Measurements from ENCODE around the gene GRIA1. TPM values are rescaled to one million over a fixed set of nuclear protein-coding genes. Genes with fewer than 3 reads are reported as not detected.

GRIA1 gene
- total RNA-seq, 2 donors from 2014 or later = not detected

- no peak overlapping the region for H3K4me3 Mint-ChIP-seq
- no peak overlapping the region for H3K27ac Mint-ChIP-seq
- no peak for ATAC-seq (replicated peaks)
- H3K4me1 Mint-ChIP-seq = no peaks in the 10 kb centered on the region
- H3K9me3 Mint-ChIP-seq = no peaks in the 10 kb centered on the region
- no peaks in the 10 kb centered on the region for H3K36me3 Mint-ChIP-seq (ENCODE audit: low read depth)
- peaks cover 6% of the 10 kb centered on the region for H3K27me3 Mint-ChIP-seq
Measured at GRCh38 chr5:153623751-153624450, 133.4 kb downstream of the GRIA1 start.

- peaks cover 6% of the 10 kb centered on the region for H3K27me3 Mint-ChIP-seq
- H3K4me3 Mint-ChIP-seq = no peak overlapping the region
- ATAC-seq (replicated peaks) = no peak
- no peaks in the 10 kb centered on the region for H3K36me3 Mint-ChIP-seq (ENCODE audit: low read depth)
- H3K9me3 Mint-ChIP-seq = no peaks in the 10 kb centered on the region
- H3K4me1 Mint-ChIP-seq = no peaks in the 10 kb centered on the region
- no peak overlapping the region for H3K27ac Mint-ChIP-seq
Measured at GRCh38 chr5:153624451-153624765, 133.9 kb downstream of the GRIA1 start.

GRCh38 chr5:153625826-153626354, 135.4 kb downstream of the GRIA1 start:
- Mint-ChIP-seq H3K27ac (no peak overlapping the region), H3K36me3 (ENCODE audit: low read depth) (no peaks in the 10 kb centered on the region), H3K9me3 (no peaks in the 10 kb centered on the region), H3K27me3 (peaks cover 6% of the 10 kb centered on the region), H3K4me3 (no peak overlapping the region), H3K4me1 (no peaks in the 10 kb centered on the region)
- no peak for ATAC-seq (replicated peaks)

- H3K27ac Mint-ChIP-seq = no peak overlapping the region
- H3K27me3 Mint-ChIP-seq = peaks cover 9% of the 10 kb centered on the region
- no peaks in the 10 kb centered on the region for H3K36me3 Mint-ChIP-seq (ENCODE audit: low read depth)
- no peaks in the 10 kb centered on the region for H3K4me1 Mint-ChIP-seq
- no peaks in the 10 kb centered on the region for H3K9me3 Mint-ChIP-seq
- ATAC-seq (replicated peaks) = no peak
- H3K4me3 Mint-ChIP-seq = no peak overlapping the region
Measured at GRCh38 chr5:153626836-153627235, 136.4 kb downstream of the GRIA1 start.

GRCh38 chr5:153629027-153629895, 138.8 kb downstream of the GRIA1 start:
- Mint-ChIP-seq H3K9me3 (no peaks in the 10 kb centered on the region), H3K4me3 (no peak overlapping the region), H3K4me1 (no peaks in the 10 kb centered on the region), H3K36me3 (ENCODE audit: low read depth) (no peaks in the 10 kb centered on the region), H3K27me3 (peaks cover 12% of the 10 kb centered on the region), H3K27ac (no peak overlapping the region)
- ATAC-seq (replicated peaks) = no peak

- Mint-ChIP-seq H3K4me3 (no peak overlapping the region), H3K4me1 (no peaks in the 10 kb centered on the region), H3K9me3 (no peaks in the 10 kb centered on the region), H3K27me3 (peaks cover 9% of the 10 kb centered on the region), H3K36me3 (ENCODE audit: low read depth) (no peaks in the 10 kb centered on the region), H3K27ac (no peak overlapping the region)
- ATAC-seq (replicated peaks) = no peak
Measured at GRCh38 chr5:153630546-153630945, 140.1 kb downstream of the GRIA1 start.

- H3K4me3 Mint-ChIP-seq = no peak overlapping the region
- peaks cover 6% of the 10 kb centered on the region for H3K27me3 Mint-ChIP-seq
- H3K36me3 Mint-ChIP-seq (ENCODE audit: low read depth) = no peaks in the 10 kb centered on the region
- no peak overlapping the region for H3K27ac Mint-ChIP-seq
- no peak for ATAC-seq (replicated peaks)
- H3K4me1 Mint-ChIP-seq = no peaks in the 10 kb centered on the region
- no peaks in the 10 kb centered on the region for H3K9me3 Mint-ChIP-seq
Measured at GRCh38 chr5:153632748-153633290, 142.3 kb downstream of the GRIA1 start.

GRCh38 chr5:153636670-153637451, 146.4 kb downstream of the GRIA1 start:
- H3K27ac Mint-ChIP-seq = no peak overlapping the region

GRCh38 chr5:153640293-153640692, 149.8 kb downstream of the GRIA1 start:
- Mint-ChIP-seq H3K9me3 (no peaks in the 10 kb centered on the region), H3K4me3 (no peak overlapping the region), H3K36me3 (ENCODE audit: low read depth) (no peaks in the 10 kb centered on the region), H3K27me3 (no peaks in the 10 kb centered on the region), H3K27ac (no peak overlapping the region), H3K4me1 (no peaks in the 10 kb centered on the region)
- ATAC-seq (replicated peaks) = no peak

More at GRCh38 chr5:153636670-153637451, 146.4 kb downstream of the GRIA1 start:
- Mint-ChIP-seq H3K27me3 (peaks cover 3% of the 10 kb centered on the region), H3K4me3 (no peak overlapping the region), H3K4me1 (no peaks in the 10 kb centered on the region), H3K9me3 (no peaks in the 10 kb centered on the region), H3K36me3 (ENCODE audit: low read depth) (no peaks in the 10 kb centered on the region)
- ATAC-seq (replicated peaks) = no peak

GRCh38 chr5:153641183-153641688, 150.8 kb downstream of the GRIA1 start:
- Mint-ChIP-seq H3K36me3 (ENCODE audit: low read depth) (no peaks in the 10 kb centered on the region), H3K4me1 (no peaks in the 10 kb centered on the region), H3K27me3 (no peaks in the 10 kb centered on the region), H3K4me3 (no peak overlapping the region), H3K27ac (no peak overlapping the region), H3K9me3 (no peaks in the 10 kb centered on the region)
- ATAC-seq (replicated peaks) = no peak

- Mint-ChIP-seq H3K36me3 (ENCODE audit: low read depth) (no peaks in the 10 kb centered on the region), H3K9me3 (no peaks in the 10 kb centered on the region), H3K4me3 (no peak overlapping the region), H3K27me3 (peaks cover 3% of the 10 kb centered on the region), H3K4me1 (no peaks in the 10 kb centered on the region), H3K27ac (no peak overlapping the region)
- no peak for ATAC-seq (replicated peaks)
Measured at GRCh38 chr5:153654504-153655200, 164.2 kb downstream of the GRIA1 start.

- no peaks in the 10 kb centered on the region for H3K4me1 Mint-ChIP-seq
- ATAC-seq (replicated peaks) = no peak
- H3K36me3 Mint-ChIP-seq (ENCODE audit: low read depth) = no peaks in the 10 kb centered on the region
Measured at GRCh38 chr5:153655201-153655510, 164.7 kb downstream of the GRIA1 start.

GRCh38 chr5:153658149-153658548, 167.7 kb downstream of the GRIA1 start:
- ATAC-seq (replicated peaks) = no peak
- H3K4me3 Mint-ChIP-seq = no peak overlapping the region
- no peak overlapping the region for H3K27ac Mint-ChIP-seq
- H3K9me3 Mint-ChIP-seq = no peaks in the 10 kb centered on the region
- H3K4me1 Mint-ChIP-seq = no peaks in the 10 kb centered on the region
- no peaks in the 10 kb centered on the region for H3K36me3 Mint-ChIP-seq (ENCODE audit: low read depth)
- peaks cover 1% of the 10 kb centered on the region for H3K27me3 Mint-ChIP-seq

More at GRCh38 chr5:153655201-153655510, 164.7 kb downstream of the GRIA1 start:
- H3K27ac Mint-ChIP-seq = no peak overlapping the region
- no peak overlapping the region for H3K4me3 Mint-ChIP-seq
- H3K27me3 Mint-ChIP-seq = peaks cover 3% of the 10 kb centered on the region
- no peaks in the 10 kb centered on the region for H3K9me3 Mint-ChIP-seq

GRCh38 chr5:153658606-153659005, 168.1 kb downstream of the GRIA1 start:
- H3K4me3 Mint-ChIP-seq = no peak overlapping the region
- no peaks in the 10 kb centered on the region for H3K9me3 Mint-ChIP-seq
- H3K27ac Mint-ChIP-seq = no peak overlapping the region
- ATAC-seq (replicated peaks) = no peak
- no peaks in the 10 kb centered on the region for H3K27me3 Mint-ChIP-seq
- H3K4me1 Mint-ChIP-seq = no peaks in the 10 kb centered on the region
- no peaks in the 10 kb centered on the region for H3K36me3 Mint-ChIP-seq (ENCODE audit: low read depth)
